ENCODE results near the gene CTNNBIP1.

DNA sequence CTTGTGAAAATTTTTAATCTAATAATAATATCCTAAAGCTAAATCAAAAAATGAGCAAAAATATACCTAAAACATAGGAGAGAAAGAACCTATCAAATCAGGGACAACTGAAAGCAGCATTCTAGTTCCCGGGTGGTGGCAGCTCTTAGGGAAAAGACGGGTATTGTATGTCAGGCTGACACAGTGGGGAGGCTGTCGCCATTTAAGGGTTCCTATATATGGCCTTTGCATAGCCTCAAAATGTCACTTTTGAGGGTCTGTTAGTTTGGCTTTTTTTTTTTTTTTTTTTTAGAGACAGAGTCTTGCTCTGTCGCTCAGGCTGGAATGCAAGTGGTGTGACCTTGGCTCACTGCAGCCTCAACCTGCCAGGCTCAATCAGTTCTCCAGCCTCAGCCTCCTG lies 92.3 kb downstream of the CTNNBIP1 start:
- no peak for TF ChIP-seq CTCF (IDR thresholded peaks at IDR 0.05)
- TF ChIP-seq POLR2A (IDR thresholded peaks at IDR 0.05) = no peak
